ENCODE data around the gene DYTN. TPM values are rescaled to one million over a fixed set of nuclear protein-coding genes. Genes with fewer than 3 reads are reported as not detected.

DYTN gene
- not detected for polyA plus RNA-seq

DNA sequence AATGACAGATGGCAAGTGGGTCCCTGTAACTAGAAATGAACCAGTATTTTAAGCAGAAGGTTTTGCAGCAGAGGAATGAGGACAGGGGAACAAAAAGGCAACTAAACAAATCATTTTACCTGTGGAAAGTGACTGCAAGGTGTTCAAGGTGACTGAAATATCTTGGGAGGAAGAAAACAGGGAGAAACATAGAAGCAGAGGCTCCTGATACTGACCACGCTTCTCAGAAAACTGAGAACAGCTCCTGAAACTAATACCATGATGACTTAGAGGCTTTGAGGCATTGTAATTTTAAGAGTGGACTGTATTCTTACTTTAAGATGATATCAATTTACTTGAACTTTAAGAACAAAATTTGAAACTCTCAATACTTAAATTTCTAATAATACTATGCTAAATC, at the start of gene DYTN:
Gene DYTN, minus strand, starts transcription at position 101 of the 400 bp plus-strand sequence. CDS start 117 bp downstream, outside the sequence.
- Mint-ChIP-seq H3K27ac (no peak within 1 kb of the TSS), H3K4me1 (no peaks in the 10 kb centered on the region), H3K9me3 (no peaks in the 10 kb centered on the region), H3K4me3 (no peak within 1 kb of the TSS), H3K36me3 (peaks cover 0 to 4% (median 0%) of the 10 kb centered on the region in 3 donors), H3K27me3 (ENCODE audit: low read depth in 3 of 3) (peaks cover 2 to 17% (median 2%) of the 10 kb centered on the region in 3 donors)
- no peak for DNase-seq

GRCh38 chr2:206766057-206766930, 48.1 kb upstream of the DYTN start:
- Mint-ChIP-seq H3K4me3 (peak overlapping the region; percentile 94 to 98 (median 95)), H3K9me3 (no peaks in the 10 kb centered on the region), H3K27ac (peak overlapping the region in 5 of 6 donors; percentile 97 to 98 (median 98)), H3K27me3 (ENCODE audit: low read depth in 3 of 3) (peaks cover 5 to 14% (median 9%) of the 10 kb centered on the region in 3 donors), H3K4me1 (peaks cover 27 to 45% of the 10 kb centered on the region in 2 donors), H3K36me3 (peaks cover 10 to 20% (median 11%) of the 10 kb centered on the region in 3 donors)
- no peak for DNase-seq

DNA sequence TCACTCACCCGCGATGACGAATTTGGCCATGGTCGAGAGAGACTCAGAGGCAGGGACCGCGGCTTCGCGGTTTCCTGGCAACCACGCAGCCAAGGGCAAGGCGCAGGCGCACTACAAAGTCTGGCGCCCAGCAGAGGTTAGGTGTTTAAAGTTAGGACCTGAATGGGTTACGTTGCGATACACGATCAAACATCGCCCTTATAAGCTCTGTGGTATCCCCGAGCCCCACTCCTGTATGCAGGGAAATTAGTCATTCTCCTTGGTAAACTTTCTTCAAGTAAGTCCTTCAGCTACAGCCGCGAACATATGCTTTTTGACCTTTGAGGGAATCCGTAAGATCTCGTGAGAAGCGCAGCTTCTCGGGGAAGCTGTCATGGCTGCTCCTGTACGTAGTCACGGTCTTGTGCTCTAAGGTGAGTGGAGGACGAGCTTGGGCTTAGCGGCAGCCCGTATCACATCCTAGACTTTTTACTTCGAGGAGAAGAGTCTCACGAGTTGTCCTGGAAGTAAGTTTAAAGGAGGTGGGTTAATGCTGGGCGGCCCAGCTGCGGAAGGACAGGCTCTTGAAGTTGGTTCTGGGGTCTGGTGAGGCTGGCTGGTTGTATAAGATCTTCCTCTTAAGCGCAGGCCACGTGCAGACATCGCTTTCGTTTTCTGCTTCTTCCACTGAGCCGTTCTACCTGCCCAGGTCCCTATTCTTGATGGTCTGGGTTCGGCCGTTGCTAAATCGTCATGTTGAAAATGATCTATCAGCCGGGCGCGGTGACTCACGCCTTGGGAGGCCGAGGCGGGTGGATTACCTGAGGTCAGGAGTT, 47.3 kb upstream of the DYTN start, which contains the start of the genes FASTKD2 and MDH1B:
Gene FASTKD2, plus strand, starts transcription at position 365 of the 815 bp plus-strand sequence. CDS start 1,088 bp downstream, outside the sequence.
Gene MDH1B, minus strand, starts transcription at position 87 of the 815 bp plus-strand sequence. Its CDS starts 57 bp downstream, at position 30.
- Mint-ChIP-seq H3K36me3 (peaks cover 4 to 13% (median 5%) of the 10 kb centered on the region in 3 donors), H3K4me1 (peaks cover 27 to 40% of the 10 kb centered on the region in 2 donors), H3K4me3 (peak within 1 kb of the TSS; percentile 94 to 98 (median 95)), H3K27me3 (ENCODE audit: low read depth in 3 of 3) (peaks cover 5 to 14% (median 9%) of the 10 kb centered on the region in 3 donors), H3K27ac (peak within 1 kb of the TSS in 5 of 6 donors; percentile 97 to 98 (median 98)), H3K9me3 (no peaks in the 10 kb centered on the region)
- DNase-seq = peak; percentile 91

GRCh38 chr2:206764673-206765241, 46.6 kb upstream of the DYTN start:
- Mint-ChIP-seq H3K4me1 (peaks cover 27 to 38% of the 10 kb centered on the region in 2 donors), H3K9me3 (no peaks in the 10 kb centered on the region), H3K27ac (peak overlapping the region in 5 of 6 donors; percentile 97 to 98 (median 98)), H3K4me3 (peak overlapping the region; percentile 94 to 98 (median 95)), H3K36me3 (peaks cover 4 to 9% (median 5%) of the 10 kb centered on the region in 3 donors), H3K27me3 (ENCODE audit: low read depth in 3 of 3) (peaks cover 5 to 14% (median 9%) of the 10 kb centered on the region in 3 donors)
- no peak for DNase-seq

DNA sequence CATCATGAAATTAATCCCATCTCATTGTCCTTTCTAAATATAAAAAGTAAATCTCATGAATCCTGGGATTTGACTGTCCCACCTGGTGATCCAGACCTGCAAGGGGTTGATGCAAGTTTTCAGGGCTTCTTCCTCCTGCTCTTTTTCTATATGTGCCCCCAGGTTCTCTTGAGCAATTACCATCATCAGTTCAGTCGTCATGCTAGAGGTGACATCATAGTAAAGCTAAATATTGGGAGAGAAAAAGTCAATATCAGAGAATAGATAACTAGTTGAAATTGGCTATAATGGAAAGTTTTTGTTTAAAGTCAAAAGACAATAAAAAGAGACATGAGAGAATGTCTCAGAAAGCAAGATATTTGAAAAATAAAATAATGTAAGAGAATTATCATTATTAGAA, 38.6 kb upstream of the DYTN start:
- Mint-ChIP-seq H3K4me3 (no peak overlapping the region), H3K36me3 (no peaks in the 10 kb centered on the region), H3K27ac (no peak overlapping the region), H3K27me3 (ENCODE audit: low read depth in 3 of 3) (peaks cover 2 to 4% (median 2%) of the 10 kb centered on the region in 3 donors), H3K9me3 (no peaks in the 10 kb centered on the region), H3K4me1 (no peaks in the 10 kb centered on the region)
- no peak for DNase-seq

- no peaks in the 10 kb centered on the region for H3K9me3 Mint-ChIP-seq
- peaks cover 4 to 8% (median 8%) of the 10 kb centered on the region in 3 donors for H3K27me3 Mint-ChIP-seq (ENCODE audit: low read depth in 3 of 3)
Observed at GRCh38 chr2:206740800-206741199, 22.6 kb upstream of the DYTN start.

DNA sequence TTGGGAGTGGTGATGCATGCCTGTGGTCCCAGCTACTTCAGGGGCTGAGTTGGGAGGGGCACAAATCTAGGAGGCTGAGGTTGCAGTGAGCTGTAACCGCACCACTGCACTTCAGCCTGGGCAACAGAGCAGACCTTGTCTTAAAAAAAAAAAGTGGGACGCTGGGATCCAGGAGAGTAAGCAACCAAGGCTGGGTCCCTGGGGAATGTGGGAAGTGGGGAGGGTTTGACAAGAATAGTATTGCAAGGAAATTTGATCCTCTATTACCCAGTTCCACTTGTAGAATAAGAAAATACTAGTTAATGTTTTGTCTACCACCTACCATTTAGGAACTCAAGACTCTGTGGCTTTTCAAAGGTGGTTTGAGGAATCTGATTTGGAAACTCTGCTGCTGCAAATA, 21.1 kb upstream of the DYTN start:
- DNase-seq = no peak
- no peaks in the 10 kb centered on the region for H3K4me1 Mint-ChIP-seq
- no peak overlapping the region for H3K27ac Mint-ChIP-seq
- peaks cover 4 to 12% (median 8%) of the 10 kb centered on the region in 3 donors for H3K27me3 Mint-ChIP-seq (ENCODE audit: low read depth in 3 of 3)
- H3K4me3 Mint-ChIP-seq = no peak overlapping the region
- no peaks in the 10 kb centered on the region for H3K36me3 Mint-ChIP-seq
- no peaks in the 10 kb centered on the region for H3K9me3 Mint-ChIP-seq

More at GRCh38 chr2:206740800-206741199, 22.6 kb upstream of the DYTN start:
- Mint-ChIP-seq H3K4me1 (no peaks in the 10 kb centered on the region), H3K4me3 (no peak overlapping the region), H3K27ac (no peak overlapping the region), H3K36me3 (no peaks in the 10 kb centered on the region)
- no peak for DNase-seq

GRCh38 chr2:206736935-206737334, 18.7 kb upstream of the DYTN start:
- no peaks in the 10 kb centered on the region for H3K4me1 Mint-ChIP-seq
- no peak overlapping the region for H3K4me3 Mint-ChIP-seq
- H3K36me3 Mint-ChIP-seq = no peaks in the 10 kb centered on the region
- peaks cover 0 to 3% (median 0%) of the 10 kb centered on the region in 6 donors for H3K9me3 Mint-ChIP-seq
- peaks cover 2 to 10% (median 7%) of the 10 kb centered on the region in 3 donors for H3K27me3 Mint-ChIP-seq (ENCODE audit: low read depth in 3 of 3)
- H3K27ac Mint-ChIP-seq = no peak overlapping the region
- no peak for DNase-seq

DNA sequence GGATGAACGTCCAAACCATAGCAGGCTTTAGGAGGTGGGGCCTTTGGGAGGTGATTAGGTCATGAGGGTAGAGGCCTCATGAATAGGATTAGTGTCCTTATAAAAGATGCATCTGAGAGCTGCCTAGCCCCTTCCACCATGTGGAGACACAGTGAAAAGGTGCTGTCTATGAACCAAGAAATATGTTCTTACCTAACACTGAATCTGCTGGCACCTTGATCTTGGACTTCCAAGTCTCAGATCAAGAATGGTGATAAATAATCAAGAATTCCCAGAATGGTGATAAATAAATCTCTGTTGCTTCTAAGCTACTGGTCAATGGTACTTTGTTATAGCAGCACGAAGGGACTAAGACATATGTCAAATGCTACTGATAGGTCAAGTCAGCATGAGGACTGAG, 15.1 kb upstream of the DYTN start:
- Mint-ChIP-seq H3K27ac (no peak overlapping the region), H3K36me3 (no peaks in the 10 kb centered on the region), H3K9me3 (peaks cover 0 to 3% (median 0%) of the 10 kb centered on the region in 6 donors), H3K4me1 (no peaks in the 10 kb centered on the region), H3K27me3 (ENCODE audit: low read depth in 3 of 3) (peaks cover 0 to 8% (median 3%) of the 10 kb centered on the region in 3 donors), H3K4me3 (no peak overlapping the region)
- DNase-seq = no peak

- no peak for DNase-seq
- no peaks in the 10 kb centered on the region for H3K4me1 Mint-ChIP-seq
- peaks cover 1 to 6% (median 4%) of the 10 kb centered on the region in 3 donors for H3K27me3 Mint-ChIP-seq (ENCODE audit: low read depth in 3 of 3)
- no peak overlapping the region for H3K4me3 Mint-ChIP-seq
- no peak overlapping the region for H3K27ac Mint-ChIP-seq
- H3K36me3 Mint-ChIP-seq = no peaks in the 10 kb centered on the region
- peaks cover 0 to 3% (median 0%) of the 10 kb centered on the region in 6 donors for H3K9me3 Mint-ChIP-seq
Observed at GRCh38 chr2:206728277-206729199, 10.3 kb upstream of the DYTN start.

- no peaks in the 10 kb centered on the region for H3K9me3 Mint-ChIP-seq
- no peak overlapping the region for H3K4me3 Mint-ChIP-seq
- peaks cover 0 to 6% (median 4%) of the 10 kb centered on the region in 3 donors for H3K27me3 Mint-ChIP-seq (ENCODE audit: low read depth in 3 of 3)
- H3K27ac Mint-ChIP-seq = no peak overlapping the region
- DNase-seq = no peak
- no peaks in the 10 kb centered on the region for H3K4me1 Mint-ChIP-seq
- no peaks in the 10 kb centered on the region for H3K36me3 Mint-ChIP-seq
Observed at GRCh38 chr2:206727287-206727686, 9.1 kb upstream of the DYTN start.

DNA sequence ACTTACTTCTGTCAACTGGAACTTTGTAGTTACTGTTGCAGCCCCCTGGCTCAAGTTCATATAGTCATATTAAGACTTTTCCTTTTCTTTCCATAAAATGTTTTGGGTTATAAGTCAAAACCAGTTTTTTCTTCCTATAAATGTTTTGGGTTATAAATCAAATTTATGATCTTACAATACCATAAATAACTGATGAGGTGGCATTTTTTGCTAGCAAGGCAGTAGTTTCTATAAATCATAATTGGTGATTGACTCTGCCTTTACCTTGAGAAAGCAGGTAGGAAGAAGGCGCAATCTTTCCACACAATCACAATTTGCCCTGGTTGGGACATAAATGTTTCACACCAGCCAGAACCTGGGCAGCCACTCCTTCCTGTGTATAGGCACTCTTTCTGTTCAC, 5.1 kb upstream of the DYTN start:
- Mint-ChIP-seq H3K36me3 (no peaks in the 10 kb centered on the region), H3K9me3 (no peaks in the 10 kb centered on the region), H3K27me3 (ENCODE audit: low read depth in 3 of 3) (peaks cover 2 to 11% (median 4%) of the 10 kb centered on the region in 3 donors), H3K4me3 (no peak overlapping the region), H3K4me1 (no peaks in the 10 kb centered on the region), H3K27ac (no peak overlapping the region)
- no peak for DNase-seq

Data from immature natural killer cell (primary cell).